Measurements from ENCODE around the gene ABCA10.

Gene ABCA10

GRCh38 chr17:69098625-69099024 lies 130.0 kb downstream of the ABCA10 start:
- no peak for DNase-seq (ENCODE audit: low spot score)
- no peak for TF ChIP-seq CTCF (conservative IDR thresholded peaks at IDR 0.05; ENCODE audit: low read depth)
- ChIA-PET POLR2A (ENCODE audit: low non-redundant PET) (no interaction called here), CTCF (no interaction called here)
- no peak overlapping the region for H3K27ac ChIP-seq

All from RWPE1 (cell line).